ENCODE data around the gene TNS1.

- TF ChIP-seq CTCF (IDR thresholded peaks at IDR 0.05) (no peak), POLR2AphosphoS5 (IDR thresholded peaks at IDR 0.05; ENCODE audit: low read depth, low read length) (no peak), REST (IDR thresholded peaks at IDR 0.05; ENCODE audit: insufficient read depth in 1 of 2, low read depth in 2 of 2, low read length in 1 of 2) (no peak)
Observed at GRCh38 chr2:218008060-218009040, 5.6 kb upstream of the TNS1 start.

All from Panc1 (cell line).